Measurements from ENCODE around the gene KIAA1755. TPM values are rescaled to one million over a fixed set of nuclear protein-coding genes. Genes with fewer than 3 reads are reported as not detected.

Gene KIAA1755
- total RNA-seq, 1 experiment from 2014 or later: 0.17 TPM

DNA sequence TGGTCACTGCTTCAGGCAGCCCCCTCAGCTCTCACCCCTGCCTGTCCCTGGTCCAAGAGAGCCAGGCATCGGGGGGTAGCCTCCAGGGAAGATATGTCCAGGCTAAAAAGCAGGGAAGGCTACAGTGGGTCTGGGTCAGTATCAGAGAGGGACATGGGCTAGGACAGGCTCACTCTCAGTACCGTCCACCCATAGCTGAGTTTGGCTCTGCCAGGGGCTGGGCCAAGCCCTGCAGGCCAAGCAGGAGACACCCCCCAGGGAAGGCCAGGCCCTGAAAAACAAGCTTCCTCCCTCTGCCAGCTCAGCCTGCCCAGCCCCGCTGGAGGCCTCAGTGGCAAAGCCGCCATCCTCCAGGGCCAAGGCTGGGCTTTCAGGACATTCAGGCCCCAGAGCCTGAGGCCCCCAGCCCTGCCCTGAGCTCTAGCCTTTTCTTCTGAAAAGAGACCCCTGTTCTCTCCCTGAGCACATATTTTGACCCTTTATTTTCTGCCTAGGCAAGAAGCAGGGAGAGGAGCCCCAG is 66.9 kb downstream of the KIAA1755 start:
- Histone ChIP-seq H3K9me3 (ENCODE audit: control insufficient read depth, low read depth, low read length) (no peaks in the 10 kb centered on the region), H2BK5ac (ENCODE audit: insufficient read length, low read length) (no peak overlapping the region), H3K4me1 (ENCODE audit: insufficient read depth, low read length) (no peaks in the 10 kb centered on the region), H2BK120ac (ENCODE audit: low read depth, low read length, poor library complexity, severe bottlenecking) (no peak overlapping the region), H3K27me3 (ENCODE audit: insufficient read depth, low read length) (no peaks in the 10 kb centered on the region), H4K5ac (ENCODE audit: insufficient read length, low read depth, low read length) (no peak overlapping the region), H2AK5ac (ENCODE audit: insufficient read length, low read length) (no peak overlapping the region), H3K79me2 (ENCODE audit: insufficient read depth, low read length) (no peaks in the 10 kb centered on the region), H4K8ac (replicated peaks; ENCODE audit: insufficient read length, low read depth, low read length) (no peak overlapping the region), H3K56ac (ENCODE audit: insufficient read length, low read depth, low read length) (no peak overlapping the region), H2BK20ac (ENCODE audit: low read depth, low read length, poor library complexity, severe bottlenecking) (no peak overlapping the region), H4K91ac (ENCODE audit: insufficient read length, low read depth, low read length) (no peak overlapping the region), H4K20me1 (ENCODE audit: control insufficient read depth, insufficient read depth, insufficient read length) (no peaks in the 10 kb centered on the region), H3K18ac (ENCODE audit: insufficient read length, low read depth, low read length) (no peak overlapping the region), H3K79me1 (ENCODE audit: insufficient read depth, low read depth, low read length, poor library complexity, severe bottlenecking) (no peaks in the 10 kb centered on the region), H2BK15ac (ENCODE audit: low read depth, low read length) (no peak overlapping the region), H3K27ac (ENCODE audit: insufficient read length, low read depth, low read length) (no peak overlapping the region), H3K23me2 (ENCODE audit: insufficient read length, low read depth, low read length, poor library complexity, severe bottlenecking) (no peaks in the 10 kb centered on the region), H2AFZ (ENCODE audit: low read length) (no peak overlapping the region), H3K4ac (ENCODE audit: low read depth, low read length) (no peak overlapping the region), H3K9ac (ENCODE audit: extremely low read depth, insufficient read length, low read length) (no peak overlapping the region), H3K23ac (ENCODE audit: insufficient read length, low read depth, low read length) (no peak overlapping the region), H3T11ph (ENCODE audit: low read length) (no peak overlapping the region), H2BK12ac (ENCODE audit: insufficient read length, low read depth, low read length) (no peak overlapping the region), H3K14ac (ENCODE audit: insufficient read depth, low read length) (no peak overlapping the region), H3K4me2 (ENCODE audit: insufficient read depth, insufficient read length, low read length) (no peak overlapping the region)
- Mint-ChIP-seq H3K36me3 (ENCODE audit: insufficient read depth in 1 of 3, low read depth in 3 of 3) (peaks cover 0 to 5% (median 4%) of the 10 kb centered on the region in 3 experiments; a peak in 1 of 7 replicates), H3K4me1 (peaks cover 13% of the 10 kb centered on the region in 2 experiments; a peak in 3 of 4 replicates), H3K9me3 (peaks cover 5 to 6% of the 10 kb centered on the region in 2 experiments), H3K4me3 (no peak overlapping the region), H3K27ac (no peak overlapping the region), H3K27me3 (ENCODE audit: low read depth) (peaks cover 11% of the 10 kb centered on the region)
- WGBS (ENCODE audit: extremely low coverage, insufficient read length, low lambda C conversion rate): no CpG with 5 or more reads among the region's 4 CpGs
- DNase-seq: no peak
- TF ChIP-seq, protein P1, sequence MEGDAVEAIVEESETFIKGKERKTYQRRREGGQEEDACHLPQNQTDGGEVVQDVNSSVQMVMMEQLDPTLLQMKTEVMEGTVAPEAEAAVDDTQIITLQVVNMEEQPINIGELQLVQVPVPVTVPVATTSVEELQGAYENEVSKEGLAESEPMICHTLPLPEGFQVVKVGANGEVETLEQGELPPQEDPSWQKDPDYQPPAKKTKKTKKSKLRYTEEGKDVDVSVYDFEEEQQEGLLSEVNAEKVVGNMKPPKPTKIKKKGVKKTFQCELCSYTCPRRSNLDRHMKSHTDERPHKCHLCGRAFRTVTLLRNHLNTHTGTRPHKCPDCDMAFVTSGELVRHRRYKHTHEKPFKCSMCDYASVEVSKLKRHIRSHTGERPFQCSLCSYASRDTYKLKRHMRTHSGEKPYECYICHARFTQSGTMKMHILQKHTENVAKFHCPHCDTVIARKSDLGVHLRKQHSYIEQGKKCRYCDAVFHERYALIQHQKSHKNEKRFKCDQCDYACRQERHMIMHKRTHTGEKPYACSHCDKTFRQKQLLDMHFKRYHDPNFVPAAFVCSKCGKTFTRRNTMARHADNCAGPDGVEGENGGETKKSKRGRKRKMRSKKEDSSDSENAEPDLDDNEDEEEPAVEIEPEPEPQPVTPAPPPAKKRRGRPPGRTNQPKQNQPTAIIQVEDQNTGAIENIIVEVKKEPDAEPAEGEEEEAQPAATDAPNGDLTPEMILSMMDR (conservative IDR thresholded peaks at IDR 0.05): no peak

Measured in H9 (cell line).